ENCODE results near the gene RAB11B.
"Not testable (repeated sequence)": the region's sequence is repeated elsewhere in the genome, so short reads cannot be mapped to it uniquely, and the experiment has no call there.

Gene RAB11B

GRCh38 chr19:8393871-8394250 lies 3.7 kb downstream of the RAB11B start:
- no peak for DNase-seq (ENCODE audit: low read depth)

DNA sequence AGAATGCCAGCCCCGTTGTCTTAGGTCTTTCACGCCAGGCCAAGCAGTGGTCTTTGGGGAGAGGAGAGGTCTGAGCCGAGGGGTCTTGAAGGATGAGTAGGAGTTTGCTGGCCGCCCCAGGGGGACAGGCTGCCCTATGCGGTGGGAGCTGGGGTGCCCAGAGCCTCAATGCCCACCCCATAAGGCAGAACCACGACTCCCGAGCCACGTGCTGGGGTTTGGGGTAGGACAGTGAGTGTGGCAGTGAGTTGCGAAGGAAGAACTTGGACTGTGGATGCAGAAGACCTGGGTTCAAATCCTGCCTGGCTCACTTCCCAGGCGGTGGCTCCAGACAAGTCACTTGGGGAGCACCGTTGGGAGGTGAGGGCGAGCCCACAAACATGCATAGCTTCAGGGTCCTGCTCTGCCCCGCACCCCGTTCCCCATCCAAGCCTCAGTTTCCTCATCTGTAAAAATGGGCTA lies 5.5 kb downstream of the RAB11B start:
- DNase-seq (ENCODE audit: low read depth): no peak

DNA sequence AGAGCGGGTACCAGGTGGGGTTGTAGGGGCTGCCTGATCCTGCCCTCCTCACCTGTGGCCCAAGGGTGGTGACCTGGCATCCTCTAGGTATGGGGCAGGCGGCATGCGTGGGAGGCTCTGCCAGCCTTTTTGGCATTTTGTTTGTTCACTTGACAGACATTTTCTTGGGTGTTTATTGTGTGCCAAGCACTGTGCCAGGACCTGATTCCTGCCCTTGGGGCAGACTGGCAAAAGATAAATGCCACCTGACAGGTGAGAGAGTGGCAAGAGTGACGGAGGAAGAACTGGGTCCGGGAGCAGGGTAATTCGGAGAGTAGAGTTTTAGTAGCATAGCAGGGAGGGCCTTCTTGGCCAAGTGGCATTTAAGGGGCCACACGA lies 6.0 kb downstream of the RAB11B start:
- DNase-seq (ENCODE audit: low read depth): no peak

DNA sequence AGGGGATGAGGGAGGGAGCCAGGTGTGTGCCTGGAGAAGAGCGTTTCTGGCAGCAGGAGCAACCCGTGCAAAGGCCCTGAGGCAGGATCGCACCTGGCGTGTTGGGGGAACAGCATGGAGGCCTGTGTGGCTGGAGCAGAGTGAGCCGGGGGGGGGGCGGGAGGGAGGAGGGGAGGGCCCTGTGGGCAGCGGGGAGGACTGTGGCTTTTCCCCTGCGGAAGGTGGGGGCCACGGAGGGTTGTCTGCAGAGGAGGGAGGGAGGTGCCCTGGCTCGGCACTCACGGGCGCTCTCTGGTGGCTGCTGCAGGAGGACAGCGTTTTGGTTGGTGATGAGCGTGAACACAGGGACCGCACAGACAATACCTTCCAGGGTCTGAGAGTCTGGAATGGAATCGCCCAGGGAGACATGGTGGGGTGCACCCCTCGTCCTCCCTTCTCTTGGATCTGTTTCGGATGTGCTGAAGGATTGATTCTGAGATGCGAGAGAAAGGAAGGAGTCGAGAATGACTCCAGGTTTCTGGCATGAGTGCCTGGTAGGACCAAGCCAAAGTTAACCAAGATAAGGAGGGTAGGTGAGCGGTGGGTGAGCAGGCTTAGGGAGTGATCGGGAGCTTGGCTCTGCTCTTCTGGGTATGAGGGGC lies 6.5 kb downstream of the RAB11B start:
- peak; percentile 22 for DNase-seq (ENCODE audit: low read depth)

DNA sequence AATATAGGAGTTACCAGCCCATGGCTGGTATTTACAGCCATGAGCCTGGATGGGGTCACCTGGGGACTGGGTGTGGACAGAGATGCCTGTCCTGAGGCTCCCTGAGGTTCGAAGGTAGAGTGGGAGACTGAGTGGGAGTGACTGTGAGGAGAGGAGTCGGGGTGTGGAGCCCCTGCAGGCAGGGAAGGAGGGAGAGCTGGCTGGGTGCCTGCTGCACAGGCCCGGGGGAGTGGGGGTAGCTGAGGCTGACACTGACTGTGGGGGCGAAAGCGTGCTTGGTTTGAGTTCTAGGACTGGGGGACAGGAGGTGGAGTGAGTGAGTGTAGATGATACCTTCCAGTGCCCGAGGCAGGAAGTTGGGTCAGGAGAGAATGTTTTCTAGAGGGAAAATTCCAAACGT lies 7.1 kb downstream of the RAB11B start:
- no peak for DNase-seq (ENCODE audit: low read depth)

DNA sequence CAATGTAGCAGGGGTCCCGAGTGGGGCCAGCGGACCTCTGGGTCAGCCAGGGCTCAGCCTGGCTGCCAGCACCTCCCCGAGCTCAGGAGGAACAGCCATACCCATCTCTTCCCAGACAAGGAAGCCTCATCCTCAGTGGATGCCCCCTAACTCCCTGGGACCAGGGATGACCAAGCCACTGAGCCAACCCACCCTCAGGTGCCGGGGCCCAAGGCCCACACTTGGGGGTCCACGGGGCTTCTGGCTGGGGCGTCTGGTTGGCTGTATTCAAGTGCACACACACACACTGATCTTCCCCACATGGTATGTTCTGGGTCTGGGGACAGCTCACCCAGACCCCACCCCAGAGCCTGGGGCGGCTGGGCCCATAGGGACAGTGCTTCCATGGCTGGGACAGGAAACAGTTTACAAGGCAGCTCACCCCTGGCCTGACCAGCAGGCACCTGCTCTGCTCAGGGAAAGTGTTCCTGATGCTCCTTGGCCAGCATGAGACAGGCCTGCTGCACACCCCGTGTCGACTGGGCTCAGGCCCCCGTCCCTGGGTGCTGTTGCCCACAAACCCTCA lies 7.7 kb downstream of the RAB11B start:
- DNase-seq (ENCODE audit: low read depth): no peak

DNA sequence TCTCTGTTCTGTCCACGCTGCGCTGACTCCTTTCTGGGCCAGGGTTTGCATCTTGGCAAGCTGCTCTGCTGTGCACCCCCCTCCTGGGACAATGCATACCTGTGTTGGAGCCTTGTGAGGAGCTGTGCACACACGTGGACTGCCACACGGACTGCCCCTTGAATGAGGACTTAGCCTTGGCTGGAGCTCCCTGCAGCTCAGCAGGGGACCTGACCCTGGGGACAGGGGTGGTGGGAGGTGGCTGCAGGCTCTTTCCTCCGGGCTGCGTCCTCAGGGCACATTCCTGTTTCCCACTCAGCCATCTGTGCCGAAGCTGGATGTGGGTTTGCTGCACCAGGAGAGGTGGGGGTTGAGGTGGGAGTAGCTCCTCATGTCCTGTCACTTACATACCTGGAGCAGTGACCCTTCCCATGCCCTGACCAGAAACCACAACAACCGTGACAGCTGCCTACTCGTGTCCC lies 8.2 kb downstream of the RAB11B start:
- no peak for DNase-seq (ENCODE audit: low read depth)

- no peak for DNase-seq (ENCODE audit: low read depth)
Measured at GRCh38 chr19:8399681-8400188, 9.6 kb downstream of the RAB11B start.

DNA sequence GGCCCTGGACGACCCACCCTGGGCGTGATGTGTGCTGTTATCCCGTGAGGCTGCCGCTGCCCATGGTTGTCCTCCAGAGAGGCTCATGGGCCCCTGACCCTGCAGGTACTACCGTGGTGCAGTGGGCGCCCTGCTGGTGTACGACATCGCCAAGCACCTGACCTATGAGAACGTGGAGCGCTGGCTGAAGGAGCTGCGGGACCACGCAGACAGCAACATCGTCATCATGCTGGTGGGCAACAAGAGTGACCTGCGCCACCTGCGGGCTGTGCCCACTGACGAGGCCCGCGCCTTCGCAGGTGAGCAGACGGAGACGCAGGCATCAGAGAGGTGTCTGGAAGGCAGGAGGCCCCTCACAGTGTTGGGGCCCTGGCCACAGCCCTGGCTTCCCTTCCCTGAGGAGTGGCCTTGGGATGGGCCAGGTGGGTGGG lies 11.8 kb downstream of the RAB11B start:
- DNase-seq (ENCODE audit: low read depth): no peak

DNA sequence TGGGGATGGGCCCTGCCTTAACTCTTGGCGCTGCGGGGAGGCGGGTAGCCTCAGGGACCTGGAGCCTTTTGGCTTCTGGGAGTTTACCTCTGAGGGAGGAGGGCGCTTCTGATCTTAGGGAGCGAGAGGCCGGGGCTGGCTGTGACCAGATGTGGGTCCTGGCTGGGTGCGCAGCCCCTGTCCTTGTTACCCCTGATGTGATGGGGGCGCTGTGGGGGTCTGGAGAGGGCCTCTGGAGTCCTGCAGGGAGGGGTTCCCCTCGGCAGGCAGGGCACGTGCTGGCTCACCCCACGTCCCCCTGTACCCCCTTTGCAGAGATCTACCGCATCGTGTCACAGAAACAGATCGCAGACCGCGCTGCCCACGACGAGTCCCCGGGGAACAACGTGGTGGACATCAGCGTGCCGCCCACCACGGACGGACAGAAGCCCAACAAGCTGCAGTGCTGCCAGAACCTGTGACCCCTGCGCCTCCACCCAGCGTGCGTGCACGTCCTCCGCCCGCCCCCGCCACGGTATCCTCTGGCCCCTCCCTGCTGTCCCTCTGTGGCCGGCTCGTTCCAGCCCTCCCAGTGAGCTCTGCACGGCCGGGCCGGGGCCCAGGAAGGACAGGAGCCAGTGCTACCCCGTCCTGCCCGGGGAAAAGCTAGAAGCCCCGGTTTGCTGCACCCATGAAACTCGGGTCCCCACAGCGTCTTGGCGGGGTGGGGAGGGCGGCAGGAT lies 13.1 kb downstream of the RAB11B start:
- DNase-seq (ENCODE audit: low read depth): no peak

DNA sequence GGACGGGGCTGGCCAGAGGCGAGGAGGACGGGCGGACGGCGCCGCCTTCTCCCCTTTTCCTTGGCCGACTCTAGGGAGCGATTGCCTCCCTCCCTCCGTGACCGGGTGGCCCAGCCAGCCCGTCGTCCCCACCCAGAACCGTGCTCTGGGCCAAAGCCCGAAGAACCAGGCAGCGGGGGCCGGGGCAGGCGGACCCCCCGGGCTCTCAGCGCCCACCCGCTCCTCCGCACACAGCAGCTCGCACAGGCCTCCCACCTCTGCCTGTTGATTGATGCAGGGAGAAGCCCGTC lies 13.6 kb downstream of the RAB11B start:
- DNase-seq (ENCODE audit: low read depth): no peak

GRCh38 chr19:8404391-8405151 lies 14.4 kb downstream of the RAB11B start:
- no peak for DNase-seq (ENCODE audit: low read depth)

DNA sequence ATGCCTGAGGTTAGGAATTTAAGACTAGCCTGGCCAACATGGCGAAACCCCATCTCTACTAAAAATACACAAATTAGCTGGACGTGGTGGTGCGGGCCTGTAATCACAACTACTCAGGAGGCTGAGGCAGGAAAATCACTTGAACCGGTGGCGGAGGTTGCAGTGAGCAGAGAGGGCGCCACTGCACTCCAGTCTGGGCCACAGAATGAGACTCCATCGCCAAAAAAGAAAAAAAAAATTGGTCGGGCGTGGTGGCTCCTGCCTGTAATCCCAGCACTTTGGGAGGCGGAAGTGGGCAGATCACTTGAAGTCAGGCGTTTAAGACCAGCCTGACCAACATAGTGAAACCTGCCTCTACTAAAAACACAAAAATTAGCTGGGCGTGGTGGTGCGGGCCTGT lies 20.6 kb downstream of the RAB11B start:
- not testable (repeated sequence) for DNase-seq (ENCODE audit: low read depth)

GRCh38 chr19:8412783-8413628 lies 22.8 kb downstream of the RAB11B start, which contains the start of gene MARCHF2:
MARCHF2 (plus strand) TSS chr19:8413305; CDS start chr19:8421841, 8,536 bp downstream.
- peak; percentile 97 for DNase-seq (ENCODE audit: low read depth)

- DNase-seq (ENCODE audit: low read depth): no peak
Measured at GRCh38 chr19:8413629-8413995, 23.5 kb downstream of the RAB11B start.

GRCh38 chr19:8416796-8417195 lies 26.6 kb downstream of the RAB11B start:
- DNase-seq (ENCODE audit: low read depth): no peak

DNA sequence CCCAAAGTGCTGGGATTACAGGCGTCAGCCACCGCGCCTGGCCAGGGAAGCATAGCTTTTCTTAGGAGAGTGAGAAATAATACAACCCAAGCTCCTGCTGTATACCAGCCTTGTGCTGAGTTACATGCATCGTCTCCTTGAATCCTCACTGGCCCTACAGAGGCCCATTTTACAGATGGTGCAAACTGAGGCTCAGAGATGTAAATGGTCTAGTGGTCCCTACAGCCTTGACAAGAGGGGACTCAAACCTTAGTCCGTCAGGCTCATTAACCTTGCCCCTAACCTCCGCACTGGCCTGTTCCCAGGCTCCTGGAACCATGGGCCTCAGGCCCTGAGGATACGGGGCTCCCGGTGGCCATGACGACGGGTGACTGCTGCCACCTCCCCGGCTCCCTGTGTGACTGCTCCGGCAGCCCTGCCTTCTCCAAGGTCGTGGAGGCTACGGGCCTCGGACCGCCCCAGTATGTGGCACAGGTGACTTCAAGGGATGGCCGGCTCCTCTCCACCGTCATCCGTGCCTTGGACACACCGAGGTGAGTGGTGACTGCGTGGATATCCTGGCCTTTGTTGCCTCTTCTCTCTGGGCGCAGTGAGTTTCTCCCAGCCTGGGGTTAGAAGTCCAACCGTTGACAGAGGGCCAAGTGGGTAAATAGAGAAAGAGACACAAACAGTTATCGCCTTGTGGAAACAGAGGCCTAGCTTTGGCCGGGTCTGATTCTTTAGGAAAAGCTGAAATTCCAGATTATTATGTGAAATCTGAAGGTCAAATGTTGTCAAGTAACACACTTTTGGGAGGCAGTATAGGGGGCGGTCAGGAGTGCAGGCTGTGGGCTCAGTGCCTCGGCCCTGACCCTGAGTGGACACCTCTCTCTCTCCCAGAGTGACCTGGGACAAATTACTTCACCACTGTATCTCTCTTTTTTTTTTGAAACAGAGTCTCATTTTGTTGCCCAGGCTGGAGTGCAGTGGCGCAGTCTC lies 31.6 kb downstream of the RAB11B start:
- DNase-seq (ENCODE audit: low read depth): no peak

- peak; percentile 97 for DNase-seq (ENCODE audit: low read depth)
Measured at GRCh38 chr19:8423817-8424223, 33.7 kb downstream of the RAB11B start.

DNA sequence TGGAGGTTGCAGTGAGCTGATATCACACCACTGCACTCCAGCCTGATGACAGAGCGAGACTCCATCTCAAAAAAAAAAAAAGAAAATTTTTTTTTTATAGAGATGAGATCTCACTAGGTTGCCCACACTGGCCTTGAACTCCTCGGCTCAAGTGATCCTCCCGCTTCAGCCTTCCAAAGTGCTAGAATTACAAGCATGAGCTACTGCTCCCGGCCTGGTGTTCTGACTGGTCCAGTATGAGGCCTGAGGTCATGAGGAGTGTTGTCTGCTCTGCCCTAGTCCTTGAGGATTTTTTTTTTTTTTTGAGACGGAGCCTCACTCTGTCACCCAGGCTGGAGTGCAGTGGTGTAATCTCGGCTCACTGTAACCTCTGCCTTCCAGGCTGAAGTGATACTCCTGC lies 35.2 kb downstream of the RAB11B start:
- not testable (repeated sequence) for DNase-seq (ENCODE audit: low read depth)

DNA sequence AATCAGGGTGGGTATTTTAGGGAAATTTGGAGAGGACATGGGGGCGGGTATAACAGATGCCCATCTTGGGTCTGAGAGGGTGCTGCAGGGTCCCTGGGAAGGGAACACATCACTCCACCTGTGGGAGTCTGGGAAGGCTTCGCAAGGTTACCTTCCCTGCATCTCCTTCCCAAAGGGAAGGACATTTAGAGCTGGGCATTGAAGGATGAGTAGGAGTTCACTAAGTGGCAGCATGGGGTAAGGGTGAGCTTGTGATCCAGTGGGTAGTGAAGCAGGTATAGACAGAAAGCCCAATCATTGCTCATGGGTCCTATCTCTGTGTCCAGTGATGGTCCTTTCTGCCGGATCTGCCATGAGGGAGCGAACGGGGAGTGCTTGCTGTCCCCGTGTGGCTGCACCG lies 36.1 kb downstream of the RAB11B start:
- no peak for DNase-seq (ENCODE audit: low read depth)
